ENCODE measurements around the gene SCAMP4.

- TF ChIP-seq POLR2AphosphoS5 (IDR thresholded peaks at IDR 0.05; ENCODE audit: low read depth, low read length) (no peak), REST (IDR thresholded peaks at IDR 0.05; ENCODE audit: insufficient read depth in 1 of 2, low read depth in 2 of 2, low read length in 2 of 2) (no peak), TAF1 (IDR thresholded peaks at IDR 0.05; ENCODE audit: borderline replicate concordance, insufficient read depth, low read length) (no peak), SIN3A (IDR thresholded peaks at IDR 0.05; ENCODE audit: borderline replicate concordance, insufficient read depth, low read length) (no peak), FOXP2 (optimal IDR thresholded peaks at IDR 0.05; ENCODE audit: borderline replicate concordance, extremely low read depth, extremely low read length, insufficient read depth) (no peak)
Observed at GRCh38 chr19:1856345-1856697, 48.9 kb upstream of the SCAMP4 start.
